CD4-positive, alpha-beta T cell treated with Interleukin-2 at 100 ng/mL for 4 hours (primary cell): ENCODE measurements around the gene TCP11L1.

Experiments used
- DNase-seq: peaks from one replicate; pipeline ENCODE4 v3.0.0-alpha.2; 2020; ENCODE audit warnings: low spot score

The TCP11L1 gene, protein sequence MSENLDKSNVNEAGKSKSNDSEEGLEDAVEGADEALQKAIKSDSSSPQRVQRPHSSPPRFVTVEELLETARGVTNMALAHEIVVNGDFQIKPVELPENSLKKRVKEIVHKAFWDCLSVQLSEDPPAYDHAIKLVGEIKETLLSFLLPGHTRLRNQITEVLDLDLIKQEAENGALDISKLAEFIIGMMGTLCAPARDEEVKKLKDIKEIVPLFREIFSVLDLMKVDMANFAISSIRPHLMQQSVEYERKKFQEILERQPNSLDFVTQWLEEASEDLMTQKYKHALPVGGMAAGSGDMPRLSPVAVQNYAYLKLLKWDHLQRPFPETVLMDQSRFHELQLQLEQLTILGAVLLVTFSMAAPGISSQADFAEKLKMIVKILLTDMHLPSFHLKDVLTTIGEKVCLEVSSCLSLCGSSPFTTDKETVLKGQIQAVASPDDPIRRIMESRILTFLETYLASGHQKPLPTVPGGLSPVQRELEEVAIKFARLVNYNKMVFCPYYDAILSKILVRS

DNA sequence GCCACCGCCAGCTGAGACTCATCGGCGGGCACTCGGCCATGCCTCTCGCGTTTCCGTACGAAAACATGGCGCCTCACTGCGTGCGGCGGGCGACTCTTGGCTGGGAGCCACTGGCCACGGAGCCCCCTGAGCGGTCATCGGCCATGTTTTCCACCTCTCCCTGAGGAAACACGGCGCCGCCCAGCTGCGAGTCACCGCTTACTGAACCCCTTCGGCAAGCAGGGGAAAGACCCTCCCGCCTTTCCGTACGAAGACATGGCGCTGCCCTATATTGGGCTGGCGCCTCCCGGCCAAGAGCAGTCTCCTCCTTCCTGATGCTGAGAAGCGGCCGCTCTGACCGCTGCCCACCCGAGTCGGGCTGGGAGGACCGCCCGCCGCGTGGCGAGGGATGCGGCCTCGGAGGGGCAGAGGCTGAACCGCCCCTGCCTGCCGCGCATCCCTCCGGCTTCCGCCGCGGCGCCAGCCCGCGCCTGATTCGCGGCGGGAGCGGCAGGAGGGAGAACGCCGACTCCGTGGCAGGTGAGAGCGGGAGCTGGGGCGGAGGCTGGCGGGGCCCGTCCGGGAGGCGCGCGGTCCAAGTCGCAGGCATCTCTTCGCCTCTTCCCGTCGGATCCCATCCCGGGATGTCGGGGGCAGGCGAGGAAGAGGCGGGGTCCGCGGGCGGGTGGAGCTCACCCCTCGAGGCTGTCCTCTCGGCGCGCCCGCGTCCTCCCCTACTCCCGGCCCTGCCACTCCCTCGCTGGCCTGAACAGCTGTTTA lies at the start of gene TCP11L1:
Gene TCP11L1, plus strand, starts transcription at position 299 of the 759 bp plus-strand sequence. CDS start 4,202 bp downstream, outside the sequence.
- DNase-seq: peak; percentile 79

DNA sequence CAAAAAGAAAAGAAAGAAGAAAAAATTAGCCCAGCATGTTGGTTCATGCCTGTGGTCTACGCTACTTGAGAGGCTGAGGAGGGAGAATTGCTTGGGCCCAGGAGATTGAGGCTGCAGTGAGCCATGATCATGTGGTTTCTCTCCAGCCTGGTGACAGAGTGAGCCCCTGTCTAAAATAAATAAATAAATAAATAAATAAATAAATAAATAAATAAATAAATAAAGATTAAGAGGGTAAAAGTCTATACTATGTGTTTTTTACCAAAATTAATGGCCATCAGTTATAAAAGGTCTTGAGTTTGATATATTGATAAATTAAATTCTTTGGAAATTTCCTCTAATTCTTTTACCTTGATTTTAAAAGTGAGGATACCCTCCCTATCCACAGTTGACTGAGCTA lies 48.9 kb upstream of the TCP11L1 start:
- DNase-seq: no peak

DNA sequence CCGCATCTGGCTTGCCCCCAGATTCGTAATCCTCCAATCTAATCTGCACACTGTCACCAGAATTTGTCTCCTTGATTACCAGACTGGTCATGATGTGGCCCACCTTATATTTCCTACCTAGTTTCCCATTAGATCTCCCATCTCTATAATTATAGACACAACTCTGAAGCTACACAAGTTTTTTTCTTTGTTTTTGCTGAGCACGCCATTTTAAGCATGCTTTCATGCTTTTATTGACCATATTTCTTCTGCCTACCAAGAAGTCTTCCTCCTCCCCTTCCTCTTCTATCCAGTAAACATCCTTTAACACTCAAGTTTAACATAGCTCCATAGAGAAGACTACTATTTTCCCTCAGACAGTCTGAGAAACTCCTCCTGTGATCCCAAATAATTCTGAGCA lies 47.9 kb upstream of the TCP11L1 start:
- DNase-seq: no peak

DNA sequence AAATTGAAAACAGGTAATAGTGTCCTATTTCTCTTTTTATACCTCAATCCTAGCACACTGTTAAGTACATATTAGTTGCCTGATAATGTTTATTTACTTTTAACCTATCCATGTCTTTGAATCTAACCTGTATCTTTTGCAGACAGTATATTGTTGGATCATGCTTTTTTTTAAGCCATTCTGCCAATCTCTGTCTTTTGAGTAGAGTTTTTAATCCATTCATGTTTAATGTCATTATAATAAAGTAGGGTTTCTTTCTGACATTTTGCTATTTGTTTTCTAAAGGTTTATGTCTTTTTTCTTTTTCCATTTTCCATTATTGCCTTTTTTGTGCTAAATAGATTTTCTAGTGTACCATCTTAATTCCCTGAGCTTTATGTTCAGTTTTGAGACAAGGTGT lies 47.5 kb upstream of the TCP11L1 start:
- no peak for DNase-seq

DNA sequence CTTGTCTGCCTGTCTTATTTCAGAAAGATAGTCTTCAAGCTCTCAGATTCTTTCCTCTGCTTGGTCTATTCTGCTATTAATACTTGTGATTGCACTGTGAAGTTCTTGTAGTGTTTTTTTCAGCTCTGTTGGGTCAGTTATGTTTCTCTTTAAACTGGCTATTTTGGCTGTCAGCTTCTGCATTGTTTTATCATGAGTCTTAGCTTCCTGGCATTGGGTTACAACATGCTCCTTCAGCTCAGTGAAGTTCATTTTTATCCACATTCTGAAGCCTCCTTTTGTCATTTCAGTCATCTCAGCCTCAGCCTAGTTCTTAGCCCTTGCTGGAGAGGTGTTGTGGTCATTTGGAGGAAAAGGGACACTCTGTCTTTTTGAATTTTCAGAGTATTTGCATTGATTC lies 39.2 kb upstream of the TCP11L1 start:
- no peak for DNase-seq

DNA sequence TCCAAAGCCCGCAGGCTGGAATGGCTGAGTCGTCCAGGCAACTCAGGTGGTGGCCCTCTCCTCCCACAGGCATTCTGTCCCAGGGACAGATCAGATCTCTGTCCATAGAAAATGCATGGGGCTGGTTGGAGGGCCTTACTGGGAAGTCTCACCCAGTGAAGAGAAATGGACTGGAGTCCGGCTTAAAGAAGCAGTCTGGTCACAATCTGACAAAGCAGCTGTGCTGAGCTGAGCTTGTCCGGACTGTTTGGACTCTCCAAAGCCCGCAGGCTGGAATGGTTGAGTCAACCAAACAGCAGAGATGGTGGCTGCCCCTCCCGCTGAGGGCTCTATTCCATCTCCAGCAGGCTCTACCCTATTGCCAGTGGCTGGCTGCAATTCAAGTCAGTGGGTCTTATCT lies 38.1 kb upstream of the TCP11L1 start:
- DNase-seq: no peak

DNA sequence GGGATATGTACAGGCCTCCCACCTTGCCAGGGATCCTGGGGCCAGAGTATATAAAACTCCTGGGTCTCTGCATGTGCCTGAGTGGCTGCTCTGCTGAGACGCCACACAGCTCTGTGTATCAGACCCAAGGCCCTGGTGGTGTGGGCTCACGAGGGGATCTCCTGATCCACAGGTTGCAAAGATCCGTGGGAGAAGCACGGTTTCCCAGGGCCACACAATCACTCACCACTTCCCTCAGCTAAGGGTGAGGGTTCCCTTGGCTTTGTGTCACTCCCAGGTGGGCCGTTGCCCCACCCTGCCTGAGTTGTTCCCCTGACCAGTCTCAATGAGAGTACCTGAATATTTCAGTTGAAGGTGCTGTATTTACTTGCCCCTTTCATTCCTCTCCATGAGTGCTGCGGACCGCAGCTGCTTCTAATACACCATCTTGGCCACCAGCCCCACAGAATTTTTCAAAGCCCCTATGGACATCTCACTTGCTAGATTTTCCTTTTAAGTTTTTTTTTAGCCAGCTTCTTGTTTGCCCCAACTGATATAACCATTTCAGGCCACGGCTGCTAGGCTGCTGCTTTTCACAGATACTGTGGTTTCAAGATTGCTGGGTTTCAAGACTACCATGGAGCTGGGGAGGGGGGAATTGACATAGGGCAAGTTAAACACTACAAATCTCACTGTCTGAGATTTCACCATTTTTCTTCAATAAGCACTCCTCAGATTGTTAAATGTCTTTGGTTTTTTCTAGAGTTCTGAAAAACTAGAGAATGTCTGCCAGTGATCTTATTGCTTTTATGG lies 37.4 kb upstream of the TCP11L1 start:
- no peak for DNase-seq

DNA sequence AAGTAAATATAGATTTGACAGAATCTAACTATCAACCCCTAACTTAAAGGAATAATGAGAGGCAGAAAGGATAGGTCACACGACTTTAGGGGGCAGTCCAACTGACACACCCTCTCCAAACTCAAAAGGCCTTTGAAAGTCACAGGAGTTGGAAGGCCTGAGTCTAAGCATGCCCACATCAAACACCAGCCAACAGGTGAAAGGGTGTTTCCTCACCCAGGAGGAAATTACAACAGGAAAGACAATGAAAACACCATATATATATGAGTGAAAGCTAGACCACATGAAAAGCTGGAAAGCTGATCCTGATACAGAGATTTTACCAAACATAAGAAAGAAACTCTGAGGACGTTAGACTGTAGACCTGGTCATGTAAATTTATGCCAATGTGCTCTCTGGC lies 34.2 kb upstream of the TCP11L1 start:
- DNase-seq: peak; percentile 33

DNA sequence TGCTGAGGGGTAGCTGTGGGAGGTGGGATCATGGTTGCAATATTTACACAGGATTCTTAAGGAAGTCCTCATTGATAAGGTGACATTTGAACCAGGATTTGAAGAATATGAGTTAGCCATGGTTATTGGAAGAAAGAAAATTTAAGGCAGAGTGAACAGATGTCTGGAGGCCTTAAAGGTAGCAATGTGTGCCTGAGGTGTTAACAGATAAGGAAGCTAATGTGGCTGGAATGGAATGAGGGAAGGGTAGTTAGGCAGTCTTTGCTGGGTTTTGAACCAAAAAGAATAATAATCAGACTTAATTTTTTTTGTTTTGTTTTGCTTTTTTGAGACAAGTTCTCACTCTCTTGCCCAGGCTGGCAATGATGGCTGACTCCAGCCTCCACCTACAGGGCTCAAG lies 33.4 kb upstream of the TCP11L1 start:
- no peak for DNase-seq

DNA sequence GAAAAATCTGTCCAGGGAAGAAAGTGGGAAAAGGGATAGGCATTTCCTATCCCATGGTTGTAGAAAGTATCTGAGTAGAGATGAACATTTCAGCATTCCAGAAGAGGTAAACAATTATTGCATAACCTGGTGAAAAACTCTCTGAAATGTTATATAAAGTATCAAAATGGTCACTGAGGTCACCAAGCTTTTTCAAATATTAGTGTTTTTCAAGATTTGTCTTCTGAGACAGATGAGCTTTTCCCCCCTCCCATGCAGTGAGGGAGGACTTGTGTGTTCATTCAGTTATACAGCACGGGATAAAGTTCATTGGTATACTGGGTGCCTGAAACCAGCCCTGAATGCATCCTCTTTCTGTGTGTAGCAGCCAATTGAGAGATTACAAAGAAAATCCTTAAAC lies 25.6 kb upstream of the TCP11L1 start:
- no peak for DNase-seq

DNA sequence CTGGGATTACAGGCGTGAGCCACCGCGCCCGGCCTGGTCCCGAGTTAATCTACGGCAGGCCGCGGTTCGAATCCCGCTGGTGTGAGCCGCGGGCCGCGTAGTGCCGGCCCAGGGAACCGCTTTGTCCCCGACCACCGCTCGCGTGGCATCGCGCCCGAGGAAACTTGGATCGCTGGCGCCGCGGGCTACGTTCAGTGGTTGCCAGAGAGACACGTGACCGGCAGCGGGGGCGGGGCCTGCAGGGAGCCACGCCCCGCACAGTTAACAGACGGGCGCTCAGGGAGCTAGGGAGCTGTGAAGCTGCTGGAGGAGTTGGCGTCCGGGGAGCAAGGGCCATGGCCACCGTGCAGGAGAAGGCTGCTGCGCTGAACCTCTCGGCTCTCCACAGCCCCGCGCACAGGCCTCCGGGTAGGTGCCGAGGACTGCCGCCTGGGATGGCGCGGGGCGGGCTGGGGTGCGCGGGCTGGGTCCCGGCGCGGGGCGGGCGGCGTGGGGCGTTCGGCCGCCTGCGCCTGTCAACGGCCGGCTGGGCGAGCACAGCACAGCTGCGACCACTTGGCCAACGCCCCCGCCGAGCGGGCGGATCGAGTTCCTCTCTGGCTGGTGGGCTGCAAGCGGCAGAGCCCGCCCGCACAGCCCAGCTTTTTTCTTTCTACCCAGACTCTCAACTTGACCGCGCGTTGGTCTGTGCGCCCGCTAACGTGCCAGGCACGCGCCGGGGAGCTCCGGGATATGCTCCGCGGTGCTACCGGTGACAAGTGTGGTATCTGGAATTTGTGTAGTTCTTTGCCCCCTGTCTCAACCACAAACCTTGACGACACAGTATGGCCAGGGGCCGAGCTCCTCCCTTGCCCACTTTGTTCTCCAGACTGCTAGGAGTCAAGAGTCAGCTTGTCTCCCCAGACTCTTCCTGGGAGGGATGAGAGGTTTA lies 23.5 kb upstream of the TCP11L1 start, which contains the start of gene DEPDC7:
Gene DEPDC7, plus strand, starts transcription at position 258 of the 931 bp plus-strand sequence. Its CDS starts 78 bp downstream, at position 336.
- DNase-seq: peak; percentile 64

DNA sequence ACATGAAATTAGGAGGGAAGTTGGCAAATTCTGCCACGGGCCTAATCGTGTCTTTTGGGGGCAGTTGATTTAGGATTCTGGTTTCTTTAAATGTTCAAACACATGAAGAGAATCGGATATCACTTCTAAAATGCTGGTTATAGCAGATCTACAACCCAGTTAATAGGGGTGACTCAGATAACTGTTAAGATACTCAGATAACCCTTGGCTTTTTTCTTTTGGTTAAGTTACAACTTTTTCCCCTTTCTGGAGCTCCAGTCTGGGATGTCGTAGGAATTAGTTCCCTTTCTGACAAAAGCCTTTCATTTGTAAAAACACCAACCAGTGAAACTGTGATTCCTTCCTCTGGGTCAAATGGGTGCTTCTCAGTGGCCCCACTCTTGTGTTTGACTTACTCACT lies 22.7 kb upstream of the TCP11L1 start:
- no peak for DNase-seq

DNA sequence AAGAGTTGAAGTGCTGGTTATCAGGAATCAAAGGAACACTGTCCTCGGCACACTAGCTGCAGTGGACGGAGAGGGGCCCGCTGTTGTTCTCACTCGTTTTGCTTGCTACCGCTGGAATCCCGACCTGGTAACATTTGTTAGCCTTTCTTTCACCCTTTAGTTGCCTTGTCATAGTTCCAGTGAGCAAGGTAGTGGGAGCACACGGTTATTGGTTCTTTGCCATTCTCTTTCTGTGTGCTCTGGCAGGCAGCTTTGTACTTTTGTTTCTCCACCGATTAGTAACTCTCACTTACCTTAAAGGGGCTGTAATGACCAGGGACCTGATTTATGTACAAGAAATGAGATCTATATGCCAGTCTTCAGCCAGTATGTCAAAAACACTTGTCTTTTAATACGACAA lies 21.9 kb upstream of the TCP11L1 start:
- no peak for DNase-seq

DNA sequence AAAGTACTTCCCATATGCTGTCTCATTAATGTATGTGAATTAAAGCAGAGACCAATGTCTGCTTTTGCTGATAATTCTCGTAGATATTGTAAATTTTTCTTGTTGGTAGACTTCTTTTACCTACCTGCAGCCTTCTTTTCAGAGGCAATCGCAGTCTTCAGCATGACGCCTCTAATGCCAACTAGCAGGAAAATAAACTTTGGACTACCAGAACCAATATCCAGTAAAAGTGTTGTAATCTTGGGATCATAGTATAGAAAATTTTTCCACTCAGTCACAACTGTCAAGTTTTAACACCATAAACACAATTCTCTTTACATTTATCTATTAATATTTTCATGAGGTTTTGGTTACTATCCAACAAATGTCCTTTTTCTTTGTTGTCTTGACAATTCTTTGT lies 21.4 kb upstream of the TCP11L1 start:
- no peak for DNase-seq

DNA sequence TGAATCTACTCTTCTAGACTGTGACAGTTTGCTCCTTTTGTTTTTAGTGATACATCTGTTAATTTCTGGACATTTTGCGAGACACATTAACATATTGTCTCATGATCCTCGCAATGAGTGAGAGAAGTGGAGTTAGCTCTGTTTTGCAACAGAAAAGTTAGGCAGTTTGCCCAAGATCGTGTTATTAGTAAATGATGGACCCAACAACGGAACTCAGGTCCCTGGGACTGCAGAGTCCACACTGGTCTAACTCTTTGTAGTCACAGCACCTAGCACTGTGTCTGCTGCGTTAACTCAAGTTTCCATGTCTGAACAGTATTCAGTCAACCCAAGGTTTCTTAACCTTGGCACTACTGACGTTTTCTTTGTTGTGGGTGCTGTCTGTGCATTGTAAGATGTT lies 20.5 kb upstream of the TCP11L1 start:
- DNase-seq: no peak

DNA sequence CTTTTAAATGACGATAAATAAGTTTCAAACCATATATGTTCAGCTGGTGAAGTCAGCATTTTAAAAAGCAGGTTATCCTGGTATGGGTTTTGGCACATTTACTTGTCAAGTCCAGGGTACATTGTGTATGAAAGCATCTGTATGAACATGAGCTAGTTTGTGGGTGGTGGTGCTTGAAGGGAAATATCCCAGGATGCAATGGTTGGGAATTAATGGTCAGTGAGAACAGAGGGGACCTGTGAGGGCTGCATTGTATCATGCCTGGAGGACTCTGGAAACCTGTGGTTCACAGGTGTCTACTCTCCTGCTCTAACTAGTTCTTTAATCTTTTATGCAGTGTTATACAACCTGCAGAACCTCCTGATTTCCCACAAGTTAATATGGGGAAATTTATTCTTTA lies 17.9 kb upstream of the TCP11L1 start:
- no peak for DNase-seq

DNA sequence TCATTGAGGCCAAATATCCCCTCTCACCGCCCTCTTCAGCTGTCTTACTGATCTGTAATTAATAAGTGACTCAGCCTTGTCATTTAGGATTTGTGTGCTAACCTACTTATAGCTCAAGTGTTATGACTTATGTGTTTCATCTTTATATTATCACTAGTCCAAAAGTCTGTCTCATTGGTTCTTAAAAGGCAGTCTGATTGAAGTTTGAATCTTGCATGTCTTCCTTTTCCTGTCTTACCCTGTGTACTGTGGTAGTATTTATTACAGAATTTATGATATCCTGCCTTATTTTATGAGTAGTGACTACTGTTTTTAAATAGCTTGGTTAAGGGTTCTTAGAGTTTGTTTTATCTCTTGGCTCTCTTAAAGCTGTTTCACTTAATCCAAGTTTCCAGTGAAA lies 17.4 kb upstream of the TCP11L1 start:
- no peak for DNase-seq

DNA sequence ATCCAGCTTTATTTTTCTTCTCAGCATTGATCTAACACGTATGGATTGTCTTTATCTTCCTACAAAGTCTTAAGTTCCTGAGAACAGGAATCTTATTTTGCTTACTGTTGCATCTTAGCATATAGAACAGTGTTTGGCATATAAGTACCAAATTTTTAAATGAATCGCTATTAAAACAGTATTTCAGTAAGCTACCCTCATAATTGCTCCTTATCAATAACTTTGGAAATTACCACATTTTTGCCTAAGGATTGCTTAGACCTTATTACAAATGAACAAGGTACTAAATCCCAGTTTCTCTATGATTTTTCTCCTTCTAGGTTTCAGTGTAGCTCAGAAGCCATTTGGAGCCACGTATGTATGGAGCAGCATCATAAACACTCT lies 14.0 kb upstream of the TCP11L1 start:
- no peak for DNase-seq

DNA sequence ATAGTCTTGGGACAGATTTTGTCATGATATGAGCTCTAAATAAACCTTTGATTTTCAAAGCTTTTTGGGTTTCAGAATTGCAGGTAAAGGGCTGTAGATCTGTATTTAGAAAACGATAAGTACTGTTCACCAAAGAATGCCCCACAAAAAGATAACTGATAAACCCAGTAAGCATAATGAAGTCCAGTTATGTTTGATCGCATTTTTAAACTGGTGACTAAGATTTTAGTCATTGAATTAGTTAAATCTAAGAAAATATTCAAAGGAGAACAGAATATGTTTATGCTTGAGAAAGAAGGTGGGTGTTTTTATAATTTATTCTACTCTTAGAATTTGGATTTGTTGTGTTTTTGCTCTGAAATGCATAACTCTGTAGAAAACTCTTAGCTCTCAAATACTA lies 12.1 kb upstream of the TCP11L1 start:
- no peak for DNase-seq

DNA sequence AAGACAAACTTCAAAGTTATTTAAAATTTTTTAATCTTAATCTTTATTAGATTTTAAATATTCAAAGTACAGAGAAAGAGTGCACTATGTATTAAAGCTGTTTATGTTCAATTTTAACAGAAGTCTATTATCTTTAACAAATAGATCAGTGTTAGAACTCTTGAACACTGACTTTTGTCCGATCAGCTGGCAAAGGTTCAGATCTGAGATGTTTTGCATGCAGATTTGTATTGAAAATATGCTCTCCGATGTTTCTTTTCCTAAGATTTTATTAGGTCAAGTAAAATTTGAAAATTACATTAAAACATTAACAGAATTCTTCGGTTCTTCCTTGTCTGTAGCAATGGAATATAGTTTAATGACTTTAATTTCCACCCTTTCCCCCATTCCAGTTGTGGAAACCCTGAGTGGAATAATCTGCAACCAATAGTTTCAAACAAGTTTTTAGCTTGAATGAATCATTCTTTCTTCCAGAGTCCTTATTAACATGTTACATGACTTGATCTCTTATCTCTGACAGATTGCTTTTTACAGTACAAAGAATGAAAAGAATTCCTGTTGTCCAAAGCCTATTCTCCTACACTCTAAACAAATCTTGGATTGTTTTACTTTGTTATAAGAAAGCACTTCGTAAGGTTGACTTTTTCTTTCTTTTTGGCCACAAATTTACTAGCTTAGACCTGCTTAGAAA lies 11.4 kb upstream of the TCP11L1 start:
- DNase-seq: no peak

DNA sequence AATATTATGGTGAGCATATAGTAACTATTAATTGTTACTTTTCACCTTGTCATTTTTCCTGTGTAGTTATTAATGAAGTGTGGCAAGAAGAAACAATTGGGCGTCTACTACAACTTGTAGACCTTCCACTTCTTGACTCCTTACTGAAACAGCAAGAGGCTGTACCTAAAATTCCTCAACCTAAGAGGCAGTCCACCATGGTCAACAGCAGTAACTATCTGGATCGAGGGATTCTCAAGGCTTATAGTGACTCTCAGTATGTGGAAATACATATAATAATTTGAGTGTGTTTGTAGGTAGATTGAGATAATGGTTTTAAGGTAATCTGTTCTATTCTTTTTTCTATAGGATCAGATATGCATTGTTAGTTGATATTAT lies 10.8 kb upstream of the TCP11L1 start:
- no peak for DNase-seq
